Erythroblast (primary cell): ENCODE measurements around the gene BPIFB2.

ENCODE experiments used
- GATA1 ChIP-seq: IDR thresholded peaks from 2 replicates; pipeline ENCODE4 v1.6.1; 2011; ENCODE audit warnings: low read depth, mild to moderate bottlenecking, control low read depth, low read length, moderate library complexity
- POLR2A ChIP-seq: IDR thresholded peaks from 2 replicates; pipeline ENCODE4 v1.6.1; 2011; ENCODE audit warnings: mild to moderate bottlenecking, low read length

DNA sequence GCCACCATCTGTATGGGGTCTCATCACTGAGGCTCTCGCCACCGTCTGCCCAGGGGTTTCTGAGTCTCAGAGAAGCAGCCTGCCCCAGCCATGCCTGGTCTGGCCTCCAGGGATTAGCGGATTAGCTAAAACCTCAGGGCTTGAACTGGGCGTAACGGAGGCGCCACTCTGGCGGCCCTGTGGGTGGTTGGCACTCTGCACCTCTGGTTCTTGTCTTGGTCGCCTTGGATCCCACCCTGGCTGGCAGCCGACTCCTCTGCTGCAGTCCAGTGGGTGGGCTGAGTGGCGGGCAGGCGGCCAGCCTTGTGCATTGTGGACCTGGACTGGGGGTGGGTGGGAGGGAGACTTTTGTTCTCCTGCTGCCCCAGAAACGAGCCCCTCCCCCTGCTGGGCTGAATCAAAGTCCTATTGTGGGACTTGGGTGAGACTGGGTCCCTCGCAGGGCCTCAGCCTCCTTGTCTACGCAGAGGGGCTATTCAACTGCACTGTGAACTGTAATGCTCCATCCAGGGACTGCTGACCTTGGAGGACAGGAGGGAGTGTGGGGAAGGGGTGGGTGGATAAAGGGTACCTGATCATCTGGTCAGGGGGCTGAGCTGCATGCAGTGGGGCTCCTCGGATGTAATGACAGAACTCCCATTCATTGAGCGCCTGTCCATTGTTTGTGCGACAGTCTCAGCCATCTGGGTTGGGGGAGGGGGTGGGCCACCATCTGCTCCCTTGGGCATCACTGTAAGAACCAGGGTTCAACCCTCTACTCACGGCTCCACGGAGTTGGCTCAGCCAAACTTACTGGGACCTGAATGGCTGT lies 27.2 kb upstream of the BPIFB2 start:
- no peak for TF ChIP-seq POLR2A
- no peak for TF ChIP-seq GATA1
